ENCODE data around the gene MAL.

- TF ChIP-seq POLR2A (IDR thresholded peaks at IDR 0.05; ENCODE audit: low read depth, low read length): no peak
- TF ChIP-seq POLR2AphosphoS5 (IDR thresholded peaks at IDR 0.05; ENCODE audit: low read depth, low read length): no peak
- no peak for TF ChIP-seq TAF1 (IDR thresholded peaks at IDR 0.05; ENCODE audit: borderline replicate concordance, low read depth, low read length)
Measured at GRCh38 chr2:95058466-95058988, 33.0 kb downstream of the MAL start.

Measured in GM12892 (cell line).